Effector memory CD4-positive, alpha-beta T cell (primary cell): ENCODE measurements around the gene SEMA3F.

ENCODE experiments used
- DNase-seq, 3 donors: peaks; one replicate each; pipeline ENCODE4 v3.0.0-alpha.2; 2020
- H3K27ac ChIP-seq: 2 replicates; pipeline ENCODE4 v1.7.0; 2013; ENCODE audit warnings: mild to moderate bottlenecking, low read length, moderate library complexity; ENCODE audit not compliant: insufficient read depth, poor library complexity, severe bottlenecking
- H3K27me3 ChIP-seq: replicated peaks from 2 replicates; pipeline ENCODE4 v1.7.0; 2013; ENCODE audit warnings: mild to moderate bottlenecking, low read length; ENCODE audit not compliant: insufficient read depth, control insufficient read depth, poor library complexity, severe bottlenecking
- H3K36me3 ChIP-seq: 2 replicates; pipeline ENCODE4 v1.7.0; 2013; ENCODE audit warnings: mild to moderate bottlenecking, low read length, moderate library complexity; ENCODE audit not compliant: control insufficient read depth, insufficient read depth
- H3K4me1 ChIP-seq: 2 replicates; pipeline ENCODE4 v1.7.0; 2013; ENCODE audit warnings: low read length, mild to moderate bottlenecking; ENCODE audit not compliant: control insufficient read depth, insufficient read depth, poor library complexity, severe bottlenecking
- H3K4me3 ChIP-seq: 2 replicates; pipeline ENCODE4 v1.7.0; 2013; ENCODE audit warnings: low read length, low read depth, mild to moderate bottlenecking; ENCODE audit not compliant: insufficient read depth, poor library complexity, severe bottlenecking
- H3K9me3 ChIP-seq: 2 replicates; pipeline ENCODE4 v1.7.0; 2013; ENCODE audit warnings: mild to moderate bottlenecking, low read length, moderate library complexity; ENCODE audit not compliant: control insufficient read depth
- total RNA-seq, 3 donors: gene quantifications; one replicate each; lab custom pipeline; 2026; lab: John Stamatoyannopoulos, UW

SEMA3F gene
- total RNA-seq, result 0.17 to 0.77 (median 0.44) reads per million in 3 donors

- peaks cover 21% of the 10 kb centered on the region for H3K27me3 ChIP-seq
- peaks cover 13% of the 10 kb centered on the region for H3K4me1 ChIP-seq
- no peaks in the 10 kb centered on the region for H3K36me3 ChIP-seq
- no peaks in the 10 kb centered on the region for H3K9me3 ChIP-seq
- no peak within 1 kb of the TSS for H3K27ac ChIP-seq
- peak within 1 kb of the TSS; percentile 39 for H3K4me3 ChIP-seq
- peak; percentile 55 to 68 (median 64) for DNase-seq
Measured at GRCh38 chr3:50154840-50155490, at the start of gene SEMA3F. Gene SEMA3F, plus strand, starts transcription at chr3:50155324. Its CDS starts 4,299 bp downstream, at chr3:50159623.

- Histone ChIP-seq H3K9me3 (no peaks in the 10 kb centered on the region), H3K4me1 (no peaks in the 10 kb centered on the region), H3K4me3 (no peak overlapping the region), H3K27ac (no peak overlapping the region), H3K36me3 (peaks cover 96% of the 10 kb centered on the region), H3K27me3 (no peaks in the 10 kb centered on the region)
- no peak for DNase-seq
Measured at GRCh38 chr3:50111757-50112156, 43.4 kb upstream of the SEMA3F start.

DNA sequence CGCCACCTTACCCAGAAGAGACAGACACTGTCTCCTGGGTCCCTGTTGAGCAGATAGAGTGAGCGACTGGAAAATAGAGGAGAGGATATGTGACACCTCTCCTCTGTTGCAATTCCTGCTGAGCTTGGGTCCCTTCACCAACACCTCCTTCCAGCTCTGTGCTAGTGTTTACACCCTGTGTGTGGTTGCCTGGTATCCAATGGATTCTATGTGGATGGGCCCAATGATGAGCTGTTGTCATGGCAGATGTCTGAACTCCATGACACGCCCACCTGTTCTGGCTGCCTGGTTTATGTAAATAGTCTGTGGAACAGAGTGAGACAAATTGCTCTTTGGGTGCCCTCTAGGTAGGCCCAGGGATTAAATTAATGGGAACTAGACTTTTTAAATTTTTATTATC is 42.7 kb upstream of the SEMA3F start:
- Histone ChIP-seq H3K27ac (no peak overlapping the region), H3K36me3 (peaks cover 96% of the 10 kb centered on the region), H3K4me1 (no peaks in the 10 kb centered on the region), H3K4me3 (no peak overlapping the region), H3K9me3 (no peaks in the 10 kb centered on the region), H3K27me3 (no peaks in the 10 kb centered on the region)
- no peak for DNase-seq

DNA sequence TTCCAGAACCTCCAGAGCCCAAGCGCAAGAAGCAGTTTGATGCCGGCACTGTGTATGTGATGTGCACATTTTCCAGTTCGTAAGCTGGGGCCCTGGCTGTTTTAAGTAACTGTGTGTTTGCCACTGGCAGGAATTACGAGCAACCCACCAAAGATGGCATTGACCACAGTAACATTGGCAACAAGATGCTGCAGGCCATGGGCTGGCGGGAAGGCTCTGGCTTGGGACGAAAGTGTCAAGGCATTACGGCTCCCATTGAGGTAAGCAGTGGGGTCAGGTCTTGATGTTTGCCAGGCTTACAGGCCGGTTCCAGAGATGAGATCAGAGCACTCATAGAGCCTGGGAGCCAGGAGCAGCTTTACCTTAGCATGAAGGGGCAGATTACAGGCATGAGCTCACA is 38.0 kb upstream of the SEMA3F start:
- no peaks in the 10 kb centered on the region for H3K9me3 ChIP-seq
- H3K4me3 ChIP-seq, result no peak overlapping the region
- no peaks in the 10 kb centered on the region for H3K27me3 ChIP-seq
- no peak for DNase-seq
- no peaks in the 10 kb centered on the region for H3K4me1 ChIP-seq
- H3K36me3 ChIP-seq, result peaks cover 83% of the 10 kb centered on the region
- no peak overlapping the region for H3K27ac ChIP-seq

- Histone ChIP-seq H3K9me3 (no peaks in the 10 kb centered on the region), H3K36me3 (peaks cover 72% of the 10 kb centered on the region), H3K4me1 (no peaks in the 10 kb centered on the region), H3K27ac (no peak overlapping the region), H3K4me3 (no peak overlapping the region), H3K27me3 (no peaks in the 10 kb centered on the region)
- DNase-seq, result no peak
Measured at GRCh38 chr3:50118237-50118636, 36.9 kb upstream of the SEMA3F start.

- no peaks in the 10 kb centered on the region for H3K4me1 ChIP-seq
- H3K27ac ChIP-seq, result no peak overlapping the region
- no peaks in the 10 kb centered on the region for H3K27me3 ChIP-seq
- H3K36me3 ChIP-seq, result peaks cover 57% of the 10 kb centered on the region
- no peaks in the 10 kb centered on the region for H3K9me3 ChIP-seq
- no peak for DNase-seq
- no peak overlapping the region for H3K4me3 ChIP-seq
Measured at GRCh38 chr3:50119786-50120185, 35.3 kb upstream of the SEMA3F start.

- no peak overlapping the region for H3K4me3 ChIP-seq
- no peaks in the 10 kb centered on the region for H3K27me3 ChIP-seq
- DNase-seq, result no peak
- no peaks in the 10 kb centered on the region for H3K9me3 ChIP-seq
- H3K36me3 ChIP-seq, result peaks cover 50% of the 10 kb centered on the region
- H3K27ac ChIP-seq, result no peak overlapping the region
- H3K4me1 ChIP-seq, result no peaks in the 10 kb centered on the region
Measured at GRCh38 chr3:50120364-50121071, 34.6 kb upstream of the SEMA3F start.

- Histone ChIP-seq H3K27ac (no peak overlapping the region), H3K9me3 (no peaks in the 10 kb centered on the region), H3K4me3 (no peak overlapping the region), H3K4me1 (no peaks in the 10 kb centered on the region), H3K36me3 (peaks cover 42% of the 10 kb centered on the region), H3K27me3 (no peaks in the 10 kb centered on the region)
- DNase-seq, result peak; percentile 37 to 54 (median 41)
Measured at GRCh38 chr3:50121072-50122032, 33.8 kb upstream of the SEMA3F start.

GRCh38 chr3:50122071-50122470 is 33.1 kb upstream of the SEMA3F start:
- no peaks in the 10 kb centered on the region for H3K27me3 ChIP-seq
- no peaks in the 10 kb centered on the region for H3K9me3 ChIP-seq
- DNase-seq, result no peak
- H3K4me1 ChIP-seq, result no peaks in the 10 kb centered on the region
- no peak overlapping the region for H3K27ac ChIP-seq
- no peak overlapping the region for H3K4me3 ChIP-seq
- H3K36me3 ChIP-seq, result peaks cover 35% of the 10 kb centered on the region
